ENCODE results near the gene CCDC127.

CCDC127 gene

DNA sequence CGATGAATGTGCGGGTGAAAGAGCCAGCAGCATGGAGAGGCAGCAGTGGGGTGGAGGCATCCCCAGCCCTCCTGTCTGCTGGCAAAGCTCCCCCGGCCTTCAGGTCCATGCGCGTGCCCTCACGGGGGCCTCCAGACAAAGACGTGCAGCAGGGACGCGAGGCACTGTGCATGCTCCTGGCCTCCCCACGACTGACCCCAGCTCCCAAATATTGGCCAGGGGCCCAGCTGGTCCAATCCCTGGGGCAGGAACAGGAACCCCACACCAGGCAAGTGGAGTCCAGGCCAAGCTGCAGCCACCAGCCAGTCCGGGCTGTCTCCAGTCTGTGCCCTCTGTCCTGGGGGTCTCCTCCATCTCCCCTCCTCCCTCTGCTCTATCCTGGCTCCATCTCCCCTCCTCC lies 60.2 kb downstream of the CCDC127 start:
- no peak for DNase-seq (ENCODE audit: low read depth)

DNA sequence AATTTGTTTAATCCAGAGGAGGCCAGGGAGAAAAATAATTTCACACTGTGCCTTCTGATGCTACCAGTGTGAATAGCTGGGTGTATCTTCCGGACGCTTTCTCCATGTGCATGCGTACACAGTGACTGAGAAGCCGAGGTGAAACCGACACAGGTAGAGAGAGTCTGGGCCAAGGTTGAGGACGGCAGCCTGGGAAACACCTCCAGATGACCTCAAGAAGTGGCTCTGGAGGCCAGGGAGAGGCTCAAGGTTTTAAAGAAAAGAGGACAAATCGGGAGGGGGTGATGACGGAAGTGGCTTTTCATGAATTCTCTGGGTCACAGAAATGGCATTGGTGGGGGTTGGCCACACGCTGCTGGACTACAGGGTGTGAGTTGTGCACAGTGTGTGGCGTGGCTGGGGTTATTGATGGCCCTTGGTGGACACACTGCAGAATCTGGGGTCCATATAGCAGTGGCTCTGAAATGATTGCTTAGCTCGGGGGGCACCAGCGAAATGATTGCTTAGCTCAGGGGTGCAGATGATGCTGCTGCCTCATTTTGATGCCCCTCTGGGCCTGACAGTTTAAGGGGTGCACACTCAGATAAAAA lies 60.7 kb downstream of the CCDC127 start:
- DNase-seq (ENCODE audit: low read depth), result no peak

DNA sequence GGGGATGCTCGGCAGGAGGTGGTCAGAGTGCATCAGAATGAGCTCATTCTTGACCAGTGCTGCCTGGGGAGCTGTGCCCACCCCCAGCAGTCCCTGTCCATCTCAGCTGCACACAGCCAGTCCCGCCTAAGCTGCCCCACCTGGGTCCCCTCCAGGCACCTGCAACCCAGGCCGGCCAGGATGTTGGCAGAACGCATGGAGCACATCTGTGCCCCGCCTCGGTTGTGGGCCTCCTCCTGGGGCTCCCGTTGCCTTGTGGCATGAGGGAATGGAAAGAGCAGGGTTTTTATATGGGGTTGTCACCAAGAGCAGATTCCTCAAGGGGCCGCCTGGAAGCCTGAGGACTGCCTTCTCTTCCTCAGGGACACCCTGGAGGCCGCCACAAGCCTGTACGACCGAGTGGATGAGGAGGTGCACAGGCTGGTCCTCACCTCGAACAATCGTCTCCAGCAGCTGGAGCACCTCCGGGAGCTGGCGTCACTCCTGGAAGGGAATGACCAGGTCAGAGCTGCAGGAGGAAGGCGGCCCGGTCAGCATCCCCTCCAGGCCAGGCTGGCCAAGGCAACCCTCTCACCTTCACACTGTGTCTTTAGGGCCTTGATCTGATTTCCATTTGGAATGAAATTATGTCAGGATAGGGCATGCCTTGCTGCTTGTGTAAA lies 61.4 kb downstream of the CCDC127 start:
- DNase-seq (ENCODE audit: low read depth), result no peak

DNA sequence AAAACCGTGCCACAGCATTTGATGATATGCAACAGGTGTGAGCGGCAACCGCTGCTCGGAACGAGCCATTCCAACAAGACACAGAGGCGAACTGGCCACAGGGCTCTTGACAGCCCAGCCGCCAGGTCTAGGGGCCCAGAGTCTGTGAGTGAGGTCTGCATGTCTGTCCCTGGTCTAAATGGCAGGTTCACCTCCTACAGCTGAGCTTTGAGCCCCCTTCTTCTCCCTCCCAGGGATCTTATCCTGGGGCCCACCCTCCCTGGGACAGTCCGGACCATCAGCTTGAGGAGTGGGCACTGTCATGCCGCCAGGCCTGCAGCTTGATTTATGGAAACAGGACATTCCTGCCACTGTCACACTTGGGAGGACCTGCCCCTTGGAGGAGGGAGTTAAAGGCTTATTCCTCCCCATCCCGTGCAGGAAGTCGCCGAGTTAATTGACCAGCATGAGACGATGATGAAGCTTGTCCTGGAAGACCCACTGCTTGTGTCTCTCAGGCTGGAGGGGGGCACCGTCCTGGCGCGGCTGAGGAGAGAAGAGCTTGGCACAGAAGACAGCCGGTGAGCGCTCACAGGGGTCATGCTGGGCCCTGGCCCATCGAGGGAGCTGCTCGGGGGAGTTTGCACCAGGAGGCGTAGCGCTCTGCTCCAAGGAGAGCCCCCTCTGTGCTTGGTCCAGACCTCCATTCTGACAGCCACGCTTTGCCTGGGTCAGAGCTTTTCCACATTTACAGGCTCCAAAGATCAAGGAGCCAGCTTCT lies 62.1 kb downstream of the CCDC127 start:
- no peak for DNase-seq (ENCODE audit: low read depth)

DNA sequence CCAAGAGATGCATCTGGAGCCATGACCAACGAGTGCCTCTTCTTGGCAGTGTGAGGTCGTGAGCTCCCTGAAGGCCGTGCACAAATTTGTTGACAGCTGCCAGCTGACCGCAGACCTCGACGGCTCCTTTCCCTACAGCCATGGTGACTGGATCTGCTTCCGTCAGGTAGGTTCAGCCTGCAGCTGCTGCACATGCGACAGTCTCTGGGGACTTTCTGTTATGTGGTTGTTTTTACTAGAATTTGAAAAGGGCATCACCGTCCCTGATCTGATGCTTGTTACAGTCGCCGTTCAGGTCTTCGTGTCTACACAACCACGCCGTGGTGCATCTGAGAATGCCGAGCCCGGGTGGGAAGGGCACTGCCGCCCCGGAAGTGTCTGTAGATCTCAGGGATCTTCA lies 63.1 kb downstream of the CCDC127 start:
- DNase-seq (ENCODE audit: low read depth), result no peak

DNA sequence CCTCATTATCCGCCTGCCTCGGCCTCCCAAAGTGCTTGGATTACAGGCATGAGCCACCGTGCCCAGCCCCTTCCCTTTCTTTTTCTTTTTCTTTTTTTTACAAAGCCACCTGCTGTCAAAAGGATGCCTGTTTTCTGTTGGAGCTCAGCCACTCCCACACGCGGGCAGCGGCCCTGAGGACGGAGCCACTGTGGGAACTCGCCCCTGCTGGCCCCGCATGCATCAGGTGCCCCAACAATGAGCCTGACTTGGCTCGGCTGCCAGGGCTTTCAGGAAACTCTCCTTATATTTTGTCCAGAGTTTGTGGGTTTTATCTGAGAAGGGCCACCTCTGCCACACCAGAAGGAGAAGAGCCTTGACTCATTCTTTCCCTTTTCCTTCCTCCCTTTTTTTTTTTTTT lies 63.7 kb downstream of the CCDC127 start:
- DNase-seq (ENCODE audit: low read depth), result no peak

DNA sequence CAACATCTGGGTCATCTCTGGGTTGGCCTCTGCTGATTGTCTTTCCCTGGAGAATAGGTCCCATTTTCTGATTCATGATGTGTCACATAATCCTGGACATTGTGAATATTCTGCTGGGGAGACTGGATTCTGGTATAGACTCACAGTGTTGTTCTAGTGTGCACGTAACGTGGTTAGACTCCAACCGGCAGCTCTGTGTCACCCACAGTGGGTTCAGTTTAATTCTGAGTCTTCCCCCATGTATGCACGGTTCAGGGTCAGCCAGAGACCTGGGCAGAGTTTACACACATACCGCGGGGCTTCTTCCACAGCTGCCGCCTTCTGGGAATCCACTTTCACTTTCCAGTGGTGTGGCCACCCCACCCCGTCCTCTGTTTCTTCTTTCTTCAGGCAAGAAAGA lies 64.7 kb downstream of the CCDC127 start:
- no peak for DNase-seq (ENCODE audit: low read depth)

DNA sequence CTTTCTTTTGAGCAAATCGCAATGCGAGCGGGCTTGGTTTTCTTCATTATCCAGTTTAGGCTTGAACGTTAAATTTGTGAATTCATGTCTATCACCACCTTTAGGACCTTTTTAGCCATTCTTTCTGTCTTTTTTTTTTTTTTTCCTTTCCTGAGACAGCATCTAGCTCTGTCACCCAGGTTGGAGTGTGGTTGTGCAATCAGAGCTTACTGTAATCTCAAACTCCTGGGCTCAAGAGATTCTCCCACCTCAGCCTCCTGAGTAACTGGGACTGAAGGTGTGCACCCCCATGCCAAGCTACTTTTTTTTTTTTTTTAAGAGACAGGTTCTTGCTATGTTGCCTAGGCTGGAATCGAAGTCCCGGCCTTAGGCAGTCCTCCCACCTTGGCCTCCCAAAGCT lies 65.9 kb downstream of the CCDC127 start:
- no peak for DNase-seq (ENCODE audit: low read depth)

DNA sequence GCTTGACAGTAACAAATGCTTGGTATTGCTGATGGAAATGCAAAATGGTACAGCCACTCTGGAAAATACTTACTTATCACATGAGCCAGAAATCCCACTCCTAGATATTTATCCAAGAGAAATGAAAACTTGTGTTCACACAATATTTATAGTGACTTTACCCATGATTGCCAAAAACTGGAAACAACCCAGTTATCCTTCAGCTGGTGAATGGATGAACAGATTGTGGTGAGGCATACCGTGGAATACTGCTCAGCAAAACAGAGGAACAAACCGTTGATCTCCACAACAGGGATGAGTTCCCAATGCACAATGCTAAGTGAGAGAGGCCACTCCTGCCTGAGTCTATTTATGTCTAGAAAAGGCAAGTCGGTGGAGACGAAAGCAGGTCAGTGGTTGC lies 67.2 kb downstream of the CCDC127 start:
- no peak for DNase-seq (ENCODE audit: low read depth)

DNA sequence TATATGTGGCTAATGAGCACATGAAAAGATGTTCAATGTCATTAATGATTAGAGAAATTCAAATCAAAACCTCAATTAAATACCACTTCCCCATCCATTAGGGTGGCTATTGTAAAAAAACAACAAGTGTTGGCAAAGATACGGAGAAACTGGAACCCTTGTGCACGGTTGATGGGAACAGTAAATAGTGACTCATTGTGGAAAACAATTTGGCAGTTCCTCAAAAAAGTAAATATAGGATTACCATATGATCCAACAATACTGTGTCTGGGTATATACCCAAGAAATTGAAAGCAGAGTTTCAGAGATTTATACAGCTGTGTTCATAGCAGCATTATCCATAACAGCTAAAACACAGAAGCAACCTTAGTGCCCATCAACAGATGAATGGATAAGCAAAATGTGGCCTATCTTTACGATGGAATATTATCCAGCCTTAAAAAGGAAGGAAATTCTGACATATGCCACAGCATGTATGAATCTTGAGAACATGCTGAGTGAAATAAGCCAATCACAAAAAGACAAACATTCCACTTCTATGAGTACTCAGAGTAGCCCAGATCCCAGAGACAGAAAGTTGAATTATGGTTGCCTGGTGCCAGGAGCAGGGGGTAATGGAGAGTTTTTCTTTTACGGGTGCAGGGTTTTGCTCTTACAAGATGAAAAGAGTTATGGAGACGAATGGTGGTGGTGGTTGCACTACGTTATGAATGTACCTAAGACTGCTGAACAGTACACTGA lies 68.0 kb downstream of the CCDC127 start:
- DNase-seq (ENCODE audit: low read depth), result no peak

DNA sequence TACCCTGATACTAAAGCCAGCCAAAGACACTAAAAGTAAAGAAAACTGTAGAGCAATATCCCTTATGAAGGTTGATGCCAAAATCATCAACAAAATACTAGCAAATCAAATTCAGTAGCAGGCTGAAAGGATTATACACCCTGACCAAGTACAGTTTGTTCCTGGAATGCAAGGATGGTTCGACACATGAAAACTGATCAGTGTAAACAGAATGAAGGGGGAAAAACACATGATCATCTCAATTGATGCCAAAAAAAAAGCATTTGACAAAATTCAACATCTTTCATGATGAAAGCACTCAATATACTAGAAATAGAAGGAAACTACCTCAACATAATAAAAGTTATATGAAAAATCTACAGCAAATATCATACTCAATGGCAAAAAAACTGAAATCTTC lies 70.2 kb downstream of the CCDC127 start:
- no peak for DNase-seq (ENCODE audit: low read depth)
